Colonic mucosa (tissue), 4 donors: ENCODE data around the gene EPHB4. TPM values are rescaled to one million over a fixed set of nuclear protein-coding genes. Genes with fewer than 3 reads are reported as not detected.
"Not testable (repeated sequence)": the region's sequence is repeated elsewhere in the genome, so short reads cannot be mapped to it uniquely, and the experiment has no call there.

Experiments
- DNase-seq: peaks from one replicate; pipeline ENCODE4 v3.0.0-alpha.2; 2020
- H3K27ac ChIP-seq: fragments of 200-600 bp; one replicate; pipeline ENCODE4 v1.8.0; 2021
- H3K27me3 ChIP-seq: fragments of 200-600 bp; one replicate; pipeline ENCODE4 v1.8.0; 2021
- H3K36me3 ChIP-seq: fragments of 200-600 bp; one replicate; pipeline ENCODE4 v1.8.0; 2021
- H3K4me1 ChIP-seq: fragments of 200-600 bp; one replicate; pipeline ENCODE4 v1.8.0; 2021; ENCODE audit warnings: mild to moderate bottlenecking
- H3K4me3 ChIP-seq: fragments of 200-600 bp; one replicate; pipeline ENCODE4 v1.8.0; 2021
- H3K9ac ChIP-seq, 2 donors: one replicate each; pipeline ENCODE4 v1.7.0; 2013; ENCODE audit warnings: control low read depth in 2 of 2, low read depth in 2 of 2, low read length in 2 of 2
- H3K9me3 ChIP-seq: fragments of 200-600 bp; one replicate; pipeline ENCODE4 v1.8.0; 2021
- intact Hi-C: fragments of 100-400 bp; cut with DNase I; formaldehyde crosslinking; loops from one replicate; pipeline ENCODE4 v1.14.1; 2022
- total RNA-seq, 2 donors: library from RNA; stranded (reverse); fragmentation: NEBNext Ultra II Directional in 1 of 2; extraction: Animal tissue kit (Norgen Biotek cat#: 25700) in 1 of 2; gene quantifications; one replicate each; pipeline ENCODE4 v1.2.1, GENCODE V29; 2021
- TF ChIP-seq, protein P1 (sequence below): fragments of 200-600 bp; IDR thresholded peaks from one replicate; pipeline ENCODE4 v1.8.0; 2022; ENCODE audit warnings: antibody characterized with exemption, mild to moderate bottlenecking
- donor health status: healthy.
- donor health status: DM: no; HTN: no; CAD: no.
- donor health status: DM: no; HTN: no; CAD: no.

Gene EPHB4
- total RNA-seq, 2 donors from 2014 or later, result 43.1 to 75.9 TPM

DNA sequence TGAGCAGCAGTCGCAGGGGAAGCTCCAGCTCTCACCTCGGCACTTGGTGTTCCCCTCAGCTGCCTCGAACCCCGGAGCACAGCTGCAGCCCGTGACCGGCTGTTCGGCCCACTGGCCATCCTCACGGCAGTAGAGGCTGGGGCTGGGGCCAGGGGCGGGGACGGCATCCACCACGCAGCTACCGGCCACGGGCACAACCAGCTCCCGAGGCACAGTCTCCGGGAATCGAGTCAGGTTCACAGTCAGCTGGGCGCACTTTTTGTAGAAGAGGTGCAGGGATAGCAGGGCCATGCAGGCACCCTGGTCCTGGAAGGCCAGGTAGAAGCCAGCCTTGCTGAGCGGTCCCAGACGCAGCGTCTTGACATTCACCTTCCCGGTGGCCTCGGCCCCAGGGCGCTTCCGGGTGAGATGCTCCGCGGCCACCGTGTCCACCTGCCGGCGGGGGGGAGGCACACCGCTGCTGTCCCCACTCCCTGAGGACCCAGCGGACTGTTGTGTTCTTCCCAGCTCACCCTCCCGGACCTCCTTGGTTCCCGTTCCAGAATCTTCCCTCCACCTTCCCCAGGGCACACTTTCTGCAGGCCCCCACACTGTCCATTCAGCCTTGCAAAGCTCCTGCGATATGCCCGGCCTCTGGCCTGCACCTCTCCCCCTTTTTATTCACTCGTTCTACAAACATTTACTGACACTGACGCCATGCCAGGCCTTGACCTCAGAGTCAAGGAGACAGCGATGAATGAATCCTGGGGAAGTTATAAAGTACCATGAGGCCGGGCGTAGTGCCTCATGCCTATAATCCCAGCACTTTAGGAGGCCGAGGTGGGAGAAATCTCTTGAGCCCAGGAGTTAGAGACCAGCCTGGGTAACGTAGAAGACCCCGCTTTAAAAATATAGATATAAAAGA lies 4.8 kb downstream of the EPHB4 start:
- no peak for DNase-seq
- Histone ChIP-seq H3K27me3 (no peaks in the 10 kb centered on the region), H3K4me1 (no peaks in the 10 kb centered on the region), H3K27ac (no peak overlapping the region), H3K9ac (no peak overlapping the region), H3K36me3 (no peaks in the 10 kb centered on the region), H3K9me3 (no peaks in the 10 kb centered on the region), H3K4me3 (no peak overlapping the region)
- TF ChIP-seq, protein P1, sequence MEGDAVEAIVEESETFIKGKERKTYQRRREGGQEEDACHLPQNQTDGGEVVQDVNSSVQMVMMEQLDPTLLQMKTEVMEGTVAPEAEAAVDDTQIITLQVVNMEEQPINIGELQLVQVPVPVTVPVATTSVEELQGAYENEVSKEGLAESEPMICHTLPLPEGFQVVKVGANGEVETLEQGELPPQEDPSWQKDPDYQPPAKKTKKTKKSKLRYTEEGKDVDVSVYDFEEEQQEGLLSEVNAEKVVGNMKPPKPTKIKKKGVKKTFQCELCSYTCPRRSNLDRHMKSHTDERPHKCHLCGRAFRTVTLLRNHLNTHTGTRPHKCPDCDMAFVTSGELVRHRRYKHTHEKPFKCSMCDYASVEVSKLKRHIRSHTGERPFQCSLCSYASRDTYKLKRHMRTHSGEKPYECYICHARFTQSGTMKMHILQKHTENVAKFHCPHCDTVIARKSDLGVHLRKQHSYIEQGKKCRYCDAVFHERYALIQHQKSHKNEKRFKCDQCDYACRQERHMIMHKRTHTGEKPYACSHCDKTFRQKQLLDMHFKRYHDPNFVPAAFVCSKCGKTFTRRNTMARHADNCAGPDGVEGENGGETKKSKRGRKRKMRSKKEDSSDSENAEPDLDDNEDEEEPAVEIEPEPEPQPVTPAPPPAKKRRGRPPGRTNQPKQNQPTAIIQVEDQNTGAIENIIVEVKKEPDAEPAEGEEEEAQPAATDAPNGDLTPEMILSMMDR, result no peak
- intact Hi-C loops, result no loop called here

DNA sequence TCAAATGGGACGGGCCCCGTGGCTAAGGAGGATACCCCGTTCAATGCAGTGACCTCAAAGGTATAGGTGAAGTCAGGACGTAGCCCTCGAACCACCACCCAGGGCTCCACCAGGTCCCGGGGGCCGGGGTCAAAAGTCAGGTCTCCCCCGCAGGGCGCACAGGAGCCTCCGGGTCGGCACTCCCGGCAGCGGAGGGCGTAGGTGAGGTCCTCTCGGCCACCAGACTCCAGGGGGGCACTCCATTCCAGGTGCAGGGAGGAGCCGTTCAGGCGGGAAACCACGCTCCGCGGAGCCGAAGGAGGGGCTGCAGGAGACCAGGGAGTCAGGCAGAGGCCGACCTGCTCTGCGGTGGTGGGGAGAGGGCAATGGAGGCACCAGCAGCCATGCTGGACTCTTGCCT lies 7.7 kb downstream of the EPHB4 start:
- DNase-seq, result no peak
- Histone ChIP-seq H3K36me3 (no peaks in the 10 kb centered on the region), H3K4me1 (no peaks in the 10 kb centered on the region), H3K27ac (no peak overlapping the region), H3K9ac (no peak overlapping the region), H3K9me3 (no peaks in the 10 kb centered on the region), H3K27me3 (no peaks in the 10 kb centered on the region), H3K4me3 (no peak overlapping the region)
- TF ChIP-seq, protein P1, result no peak
- intact Hi-C loops, result no loop called here

DNA sequence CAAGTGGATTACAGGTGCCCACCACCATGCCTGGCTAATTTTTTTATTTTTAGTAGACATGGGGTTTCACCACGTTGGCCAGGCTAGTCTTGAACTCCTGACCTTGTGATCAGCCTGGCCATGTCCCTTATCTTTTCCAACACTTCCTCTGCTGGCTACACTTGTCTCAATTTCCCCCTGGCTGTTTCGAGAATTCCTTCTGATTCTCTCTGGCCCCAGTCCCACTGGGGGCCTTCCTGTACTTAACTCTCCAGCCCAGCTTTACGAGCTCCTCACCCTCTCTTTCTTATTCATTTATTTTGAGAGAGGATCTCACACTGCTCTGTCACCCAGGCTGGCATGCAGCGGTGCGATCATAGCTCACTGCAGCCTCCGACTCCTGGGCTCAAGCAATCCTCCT lies 8.5 kb downstream of the EPHB4 start:
- Histone ChIP-seq H3K36me3 (no peaks in the 10 kb centered on the region), H3K27ac (no peak overlapping the region), H3K4me3 (no peak overlapping the region), H3K27me3 (no peaks in the 10 kb centered on the region), H3K9ac (no peak overlapping the region), H3K9me3 (no peaks in the 10 kb centered on the region), H3K4me1 (no peaks in the 10 kb centered on the region)
- TF ChIP-seq, protein P1, result no peak
- intact Hi-C loops, result no loop called here
- no peak for DNase-seq

- H3K9me3 ChIP-seq, result no peaks in the 10 kb centered on the region
- H3K4me3 ChIP-seq, result no peak overlapping the region
- H3K4me1 ChIP-seq, result no peaks in the 10 kb centered on the region
- H3K27ac ChIP-seq, result no peak overlapping the region
- H3K36me3 ChIP-seq, result no peaks in the 10 kb centered on the region
- TF ChIP-seq, protein P1, result no peak
- DNase-seq, result no peak
- H3K27me3 ChIP-seq, result no peaks in the 10 kb centered on the region
- intact Hi-C loops, result no loop called here
- no peak overlapping the region for H3K9ac ChIP-seq
Observed at GRCh38 chr7:100818366-100818765, 9.0 kb downstream of the EPHB4 start.

DNA sequence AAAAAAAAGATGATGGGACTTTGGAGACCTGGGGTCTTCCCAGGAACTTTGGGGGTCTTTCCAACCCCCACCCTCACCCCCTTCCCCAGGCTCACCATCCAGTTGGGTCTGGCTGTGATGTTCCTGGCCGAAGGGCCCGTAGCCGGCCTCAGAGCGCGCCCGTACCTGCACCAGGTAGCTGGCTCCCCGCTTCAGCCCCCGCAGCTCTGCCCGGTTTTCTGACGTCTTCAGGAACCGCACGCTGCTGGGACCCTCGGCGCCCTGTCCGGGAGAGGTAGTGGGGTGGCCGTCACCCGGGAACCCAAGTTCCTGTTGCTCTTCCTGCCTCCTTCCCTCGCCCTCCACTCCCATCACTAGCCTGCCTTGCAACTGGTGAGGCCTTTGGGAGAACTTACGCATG lies 10.2 kb downstream of the EPHB4 start:
- Histone ChIP-seq H3K9me3 (no peaks in the 10 kb centered on the region), H3K9ac (no peak overlapping the region), H3K4me3 (no peak overlapping the region), H3K36me3 (no peaks in the 10 kb centered on the region), H3K4me1 (no peaks in the 10 kb centered on the region), H3K27ac (no peak overlapping the region), H3K27me3 (no peaks in the 10 kb centered on the region)
- intact Hi-C loops, result no loop called here
- TF ChIP-seq, protein P1, result no peak
- no peak for DNase-seq

- H3K27me3 ChIP-seq, H3K4me1 ChIP-seq, intact Hi-C loops, H3K9ac ChIP-seq, DNase-seq, H3K9me3 ChIP-seq, H3K27ac ChIP-seq, H3K4me3 ChIP-seq, H3K36me3 ChIP-seq: not testable (repeated sequence)
Observed at GRCh38 chr7:100816515-100816914, 10.8 kb downstream of the EPHB4 start.
